Hepatocyte (in vitro differentiated cells): ENCODE data around the gene ERCC8.

Experiments used
- EZH2phosphoT487 ChIP-seq: fragments of 200-600 bp; sonication (generic); IDR thresholded peaks from one replicate; pipeline ENCODE4 v1.6.1; 2018; ENCODE audit warnings: antibody characterized with exemption, mild to moderate bottlenecking, low read depth, moderate library complexity; ENCODE audit not compliant: unreplicated experiment, severe bottlenecking
- TF ChIP-seq, protein P1 (sequence below): fragments of 200-600 bp; sonication (generic); IDR thresholded peaks from 2 replicates; pipeline ENCODE4 v1.5.1; 2016; ENCODE audit warnings: antibody characterized with exemption, mild to moderate bottlenecking; ENCODE audit not compliant: poor library complexity

DNA sequence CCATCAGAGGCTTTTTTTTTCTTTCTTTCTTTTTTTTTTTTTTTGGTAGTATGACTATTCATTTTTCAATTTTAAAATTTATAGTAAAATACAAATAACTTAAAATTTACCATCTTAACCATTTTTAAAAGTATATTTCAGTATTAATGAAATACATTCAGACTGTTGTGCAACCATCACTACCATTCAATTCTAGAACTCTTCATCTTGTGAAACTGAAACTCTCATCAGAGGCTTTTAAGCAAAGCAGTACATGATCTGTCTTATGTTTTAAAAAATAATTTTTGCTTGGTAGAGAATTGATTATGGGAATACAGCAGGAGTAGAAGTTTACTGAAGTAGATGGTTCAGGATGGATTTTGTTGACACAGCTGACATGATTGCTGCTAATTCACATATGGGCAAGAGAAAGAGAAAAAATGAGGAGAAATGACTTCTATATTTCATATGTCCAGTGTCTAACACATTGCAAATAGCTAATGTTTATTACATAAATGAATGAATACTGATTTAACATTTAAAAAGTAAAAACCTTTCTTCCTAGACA is 114.2 kb downstream of the ERCC8 start:
- no peak for TF ChIP-seq EZH2phosphoT487
- TF ChIP-seq, protein P1, sequence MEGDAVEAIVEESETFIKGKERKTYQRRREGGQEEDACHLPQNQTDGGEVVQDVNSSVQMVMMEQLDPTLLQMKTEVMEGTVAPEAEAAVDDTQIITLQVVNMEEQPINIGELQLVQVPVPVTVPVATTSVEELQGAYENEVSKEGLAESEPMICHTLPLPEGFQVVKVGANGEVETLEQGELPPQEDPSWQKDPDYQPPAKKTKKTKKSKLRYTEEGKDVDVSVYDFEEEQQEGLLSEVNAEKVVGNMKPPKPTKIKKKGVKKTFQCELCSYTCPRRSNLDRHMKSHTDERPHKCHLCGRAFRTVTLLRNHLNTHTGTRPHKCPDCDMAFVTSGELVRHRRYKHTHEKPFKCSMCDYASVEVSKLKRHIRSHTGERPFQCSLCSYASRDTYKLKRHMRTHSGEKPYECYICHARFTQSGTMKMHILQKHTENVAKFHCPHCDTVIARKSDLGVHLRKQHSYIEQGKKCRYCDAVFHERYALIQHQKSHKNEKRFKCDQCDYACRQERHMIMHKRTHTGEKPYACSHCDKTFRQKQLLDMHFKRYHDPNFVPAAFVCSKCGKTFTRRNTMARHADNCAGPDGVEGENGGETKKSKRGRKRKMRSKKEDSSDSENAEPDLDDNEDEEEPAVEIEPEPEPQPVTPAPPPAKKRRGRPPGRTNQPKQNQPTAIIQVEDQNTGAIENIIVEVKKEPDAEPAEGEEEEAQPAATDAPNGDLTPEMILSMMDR, result no peak
